GM19035 (cell line): Measurements from ENCODE around the gene TRPM1.

Experiments used
- ATAC-seq: cut with Tn5 transposase; IDR thresholded peaks from one replicate; pipeline ENCODE4 v1.9.1; 2021; ENCODE audit not compliant: unreplicated experiment

Gene TRPM1

DNA sequence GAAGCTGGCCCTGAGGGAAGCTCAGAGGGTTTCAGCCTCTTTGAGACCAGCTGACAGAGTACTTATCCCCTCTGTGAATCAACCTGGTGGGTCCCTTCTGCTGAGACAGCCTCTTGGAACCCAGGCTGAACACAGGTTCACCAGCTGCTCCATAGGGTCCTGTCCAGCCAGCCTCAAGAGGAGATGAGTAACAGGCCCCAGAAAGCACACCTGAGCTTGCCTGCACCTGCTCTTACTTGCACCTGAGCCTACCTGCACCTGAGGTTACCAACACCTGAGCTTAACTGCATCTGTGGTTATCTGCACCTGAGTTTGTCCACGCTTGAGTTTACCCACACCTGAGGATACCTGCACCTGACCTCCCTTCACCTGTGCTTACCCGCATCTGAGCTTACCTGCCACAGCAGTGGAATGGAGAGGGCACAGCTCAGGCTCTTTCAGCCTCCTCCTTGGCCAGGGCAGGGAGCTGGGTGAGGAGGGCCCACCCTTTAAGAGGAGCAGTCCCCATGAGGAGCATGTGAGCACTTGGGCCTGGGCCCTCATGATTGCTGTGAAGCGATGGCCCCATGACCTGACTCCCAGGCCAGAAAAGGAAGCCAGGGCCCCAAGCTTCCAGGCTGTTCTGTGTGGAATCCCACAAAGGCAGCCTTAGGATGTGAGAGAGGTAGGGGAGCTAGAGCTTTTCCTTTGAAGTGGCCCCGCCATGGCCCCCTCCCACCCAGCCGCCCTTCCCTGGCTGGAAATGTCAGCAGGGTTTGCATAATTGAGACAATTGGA, at the start of gene TRPM1:
TRPM1 (minus strand) TSS at position 464 of the 777 bp plus-strand sequence. CDS start 20,370 bp downstream, outside the sequence.
- no peak for ATAC-seq

DNA sequence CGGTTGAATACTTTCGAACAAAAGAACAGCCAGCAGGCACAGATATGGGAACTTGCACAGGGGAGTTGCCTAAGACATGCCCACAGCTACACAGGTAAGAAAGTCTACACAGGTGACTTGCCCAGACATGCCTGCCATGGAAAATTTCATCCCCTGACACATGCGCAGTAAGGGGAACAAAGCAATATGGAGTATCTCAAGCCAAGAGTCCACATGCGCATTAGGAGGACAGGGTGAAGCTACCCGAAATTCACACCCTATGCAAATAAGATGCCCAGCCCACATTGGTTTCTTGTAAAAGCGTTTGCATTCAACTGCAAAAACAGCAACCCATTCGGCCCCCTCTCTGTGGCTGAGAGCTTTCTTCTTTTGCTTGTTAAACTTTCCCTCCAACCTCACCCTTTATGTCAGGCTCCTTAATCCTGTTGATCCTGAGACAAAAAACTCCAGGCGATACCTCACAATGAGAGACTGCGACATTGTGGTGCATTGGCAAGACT, 49.3 kb upstream of the TRPM1 start:
- ATAC-seq: no peak

DNA sequence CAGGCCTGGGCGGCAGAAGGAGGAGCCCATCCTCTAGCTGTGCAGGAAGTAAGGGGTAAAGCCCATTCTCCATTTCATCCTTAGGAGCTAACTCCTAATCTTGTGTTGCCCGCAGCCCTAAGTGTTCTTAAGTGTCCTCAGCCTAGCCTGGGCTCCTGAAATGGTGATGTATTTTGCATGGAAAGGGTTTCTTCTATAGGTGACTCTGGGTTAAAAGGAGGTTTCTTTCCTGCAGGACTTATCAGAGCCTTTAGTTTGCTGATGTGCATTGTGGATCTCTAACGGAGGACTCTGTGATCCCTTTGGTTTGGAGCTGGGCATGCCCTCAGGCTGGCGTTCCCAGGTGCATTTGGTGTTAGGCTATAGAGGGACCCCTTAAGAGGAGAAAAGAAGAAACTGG, 48.5 kb upstream of the TRPM1 start:
- no peak for ATAC-seq

DNA sequence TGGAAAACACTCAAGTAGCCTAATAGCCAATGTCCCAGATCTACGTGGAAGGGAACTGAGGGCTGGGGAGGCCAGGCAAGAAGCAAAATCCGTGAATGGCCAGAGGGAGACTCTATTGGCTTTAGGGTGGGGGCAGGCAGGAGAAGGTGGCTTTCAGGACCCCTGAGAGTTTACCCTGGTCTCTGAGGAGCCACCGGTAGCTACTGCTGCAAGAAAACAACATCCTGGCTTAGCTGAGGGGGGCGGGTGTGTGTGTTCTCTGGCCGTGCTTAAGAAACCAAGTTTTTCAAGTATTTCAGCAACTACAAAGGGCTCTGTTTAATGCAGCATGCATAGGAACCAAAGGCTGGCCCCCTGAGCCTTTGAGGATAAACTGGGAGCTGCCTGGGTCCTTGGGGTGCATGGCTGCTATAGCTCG, 47.6 kb upstream of the TRPM1 start:
- ATAC-seq: no peak

DNA sequence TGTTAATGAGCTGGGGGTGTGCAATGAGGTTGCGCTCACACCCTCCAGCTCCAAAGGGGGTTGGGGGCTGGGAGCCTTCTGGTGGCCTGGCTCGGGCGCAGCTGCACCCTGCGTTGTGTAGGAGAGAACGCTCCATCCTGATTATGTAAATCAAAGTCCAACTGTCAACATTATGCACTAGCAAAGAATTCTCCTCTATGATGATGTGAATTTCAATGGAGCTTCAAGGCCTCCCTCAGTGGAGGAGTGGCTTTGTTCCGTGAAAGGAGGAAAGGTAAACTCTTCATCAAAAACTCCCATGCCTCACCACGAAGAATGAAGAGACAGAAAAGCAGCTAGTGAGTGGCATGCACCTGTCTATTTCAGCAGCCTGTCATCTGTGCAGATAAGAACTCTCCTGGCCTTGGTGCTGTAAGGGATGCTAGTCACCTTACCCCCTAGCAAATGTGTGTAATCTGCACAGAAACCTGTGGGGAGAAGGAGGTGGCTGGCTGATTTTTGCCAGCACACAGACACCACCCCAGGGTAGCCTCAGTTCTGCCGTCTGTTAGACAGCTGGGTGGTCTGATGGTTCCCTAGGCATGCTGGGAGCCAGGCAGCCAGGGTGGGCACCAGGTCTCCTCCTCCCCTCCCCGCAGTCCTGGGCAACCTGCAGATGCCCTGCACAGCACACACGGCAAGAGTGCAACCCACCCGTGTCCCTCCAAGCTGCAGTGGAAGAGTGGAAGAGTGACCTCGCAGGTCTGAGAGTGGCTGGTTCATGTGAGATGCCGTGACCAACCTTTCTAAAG, 47.0 kb upstream of the TRPM1 start:
- no peak for ATAC-seq

DNA sequence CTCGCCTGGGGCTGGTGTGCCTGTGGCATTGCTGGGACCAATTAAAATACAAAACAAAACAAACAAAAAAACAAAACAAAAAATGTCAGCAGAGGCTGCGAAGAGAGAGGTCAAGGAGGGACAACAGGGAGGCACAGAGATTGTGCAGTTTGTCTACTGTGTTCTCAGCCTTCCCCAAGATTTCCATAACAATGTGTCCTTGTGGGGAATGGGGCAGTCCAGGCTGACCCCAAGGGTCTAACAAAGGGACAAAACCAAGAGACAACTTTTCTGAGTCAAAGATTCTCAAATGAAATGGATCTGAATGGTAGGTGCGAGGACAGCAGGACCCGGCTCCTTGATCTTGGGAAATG, 46.4 kb upstream of the TRPM1 start:
- ATAC-seq: no peak

DNA sequence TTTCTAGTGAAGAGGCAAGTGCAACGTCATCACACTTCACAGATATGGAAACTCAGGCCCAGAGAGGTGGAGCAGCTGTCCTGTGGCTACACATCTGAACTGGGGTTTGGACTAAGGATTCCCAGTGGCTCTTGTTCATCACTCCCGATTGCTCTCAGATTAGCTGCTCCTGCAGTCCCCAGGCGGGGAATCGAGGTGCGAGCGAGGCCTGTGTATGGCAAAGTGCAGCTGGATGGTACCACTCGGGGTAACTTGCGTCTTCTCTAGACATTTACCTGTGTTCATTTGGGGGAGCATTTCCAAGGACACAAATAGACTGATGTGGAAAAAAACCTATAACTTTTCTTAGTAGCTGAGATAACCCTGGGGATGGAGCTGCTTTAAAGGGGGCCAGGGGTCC, 45.9 kb upstream of the TRPM1 start:
- no peak for ATAC-seq

DNA sequence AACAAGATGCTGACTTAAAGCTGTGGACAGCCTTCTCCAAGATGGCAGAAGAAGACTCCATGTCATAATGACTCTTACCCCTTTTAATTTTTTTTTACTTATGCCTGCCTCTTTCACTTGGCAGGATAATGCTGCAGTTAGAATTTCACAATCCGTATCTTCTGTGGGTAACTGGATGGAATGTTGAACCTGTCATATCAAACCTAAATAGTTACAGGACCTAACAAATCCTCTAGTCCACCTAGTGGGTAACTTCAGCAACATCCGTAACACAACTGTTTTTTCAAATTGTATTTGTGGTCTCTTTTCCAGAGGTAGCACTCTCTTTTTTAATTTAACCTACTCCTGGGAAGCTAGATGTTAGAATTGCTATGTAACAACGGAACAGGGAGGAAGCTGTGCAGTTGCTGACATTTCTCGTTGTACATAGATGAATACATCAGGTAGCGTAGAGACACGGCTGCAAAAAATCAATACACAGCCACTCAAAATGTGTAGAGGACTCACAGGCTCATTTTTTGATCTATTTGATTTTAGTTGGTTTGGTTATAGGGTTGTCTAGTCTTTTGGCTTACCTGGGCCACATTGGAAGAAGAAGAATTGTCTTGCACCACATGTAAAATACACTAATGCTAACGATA, 43.9 kb upstream of the TRPM1 start:
- ATAC-seq: no peak

DNA sequence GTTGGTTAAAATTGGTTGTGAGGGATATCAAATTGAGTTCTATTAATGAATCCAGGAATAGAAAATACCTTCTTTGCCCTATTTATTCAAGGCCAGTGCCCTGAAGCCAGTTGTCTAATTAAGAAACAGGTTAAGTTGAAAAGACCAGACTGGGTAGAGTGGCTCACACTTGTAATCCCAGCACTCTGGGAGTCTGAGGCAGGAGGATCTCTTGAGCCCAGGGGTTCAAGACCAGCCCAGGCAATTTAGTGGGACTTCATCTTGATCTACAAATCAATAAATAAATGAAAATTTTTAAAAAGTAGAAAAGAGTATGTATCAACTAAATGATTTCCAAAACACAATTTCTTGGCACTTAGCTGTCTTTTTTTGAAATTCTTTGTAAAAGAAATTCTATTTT, 40.3 kb upstream of the TRPM1 start:
- ATAC-seq: no peak

DNA sequence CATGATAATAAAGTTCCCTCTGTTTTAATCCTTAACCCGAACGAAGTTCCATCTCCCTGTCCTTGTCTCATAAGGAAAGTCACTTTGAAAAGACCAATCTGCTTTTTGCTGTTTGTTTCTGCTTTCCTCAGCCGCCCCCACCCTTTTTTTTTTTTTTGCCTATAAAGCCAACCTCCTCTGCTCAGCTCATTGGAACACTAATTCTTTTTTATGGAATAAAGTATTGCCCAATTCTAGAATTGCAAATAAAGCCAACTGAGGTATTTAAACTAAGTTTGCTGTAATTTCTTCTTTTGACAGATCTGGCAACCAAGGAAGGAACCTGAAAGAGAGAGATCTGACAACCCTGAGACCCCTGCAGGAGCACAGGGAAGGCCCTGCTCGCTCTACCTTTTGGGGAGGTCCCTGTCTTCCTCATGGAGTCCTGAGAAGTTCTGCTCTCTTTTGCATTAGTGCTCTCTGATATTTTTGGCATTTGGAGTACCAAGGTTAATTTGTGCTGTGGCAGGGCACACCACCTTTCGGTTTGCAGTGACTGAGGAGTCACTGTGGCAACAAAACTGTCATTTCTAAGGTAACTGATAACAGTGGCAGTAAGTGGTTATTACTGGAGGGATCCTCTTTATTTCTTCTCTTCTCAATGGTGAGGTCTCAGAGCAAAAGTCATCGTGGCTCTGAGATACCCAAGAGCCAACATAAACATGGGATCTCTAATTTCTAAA, 35.2 kb upstream of the TRPM1 start:
- no peak for ATAC-seq

DNA sequence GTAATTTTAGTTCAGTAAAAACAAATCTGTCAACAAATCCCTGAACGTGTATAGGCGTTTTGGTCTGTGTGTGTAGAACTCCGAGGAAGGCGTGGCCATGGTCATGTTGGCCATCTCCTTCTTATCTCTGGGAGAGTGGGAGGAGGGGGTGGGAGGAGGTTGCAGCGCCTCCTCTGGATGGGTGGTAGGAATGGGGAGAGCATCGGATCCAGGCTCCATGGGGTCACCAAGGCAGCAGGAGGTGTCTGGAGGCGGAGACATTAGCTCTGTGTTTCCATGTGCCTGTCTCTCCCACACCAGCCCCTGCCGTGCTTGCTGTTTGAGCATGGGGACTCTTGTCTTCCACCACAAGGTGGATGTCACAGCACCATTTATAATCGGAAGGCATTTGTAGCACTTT, 34.5 kb upstream of the TRPM1 start:
- no peak for ATAC-seq

DNA sequence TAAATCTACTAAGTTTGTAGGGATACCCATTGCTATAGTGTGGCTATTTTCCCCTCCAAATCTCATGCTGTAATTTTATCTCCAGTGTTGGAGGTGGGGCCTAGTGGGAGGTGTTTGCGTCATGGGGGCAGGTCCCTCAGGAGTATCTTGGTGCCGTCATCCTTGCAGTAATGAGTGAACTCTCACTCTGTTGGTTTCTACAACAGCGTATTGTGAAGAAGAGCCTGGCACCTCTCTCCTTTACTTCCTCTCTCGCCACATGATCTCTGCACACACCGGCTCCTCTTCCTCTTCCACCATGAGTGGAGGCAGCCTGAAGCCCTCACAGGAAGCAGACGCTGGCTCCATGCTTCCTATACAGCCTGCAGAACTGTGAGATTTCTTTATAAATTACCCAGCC, 34.0 kb upstream of the TRPM1 start:
- ATAC-seq: no peak

DNA sequence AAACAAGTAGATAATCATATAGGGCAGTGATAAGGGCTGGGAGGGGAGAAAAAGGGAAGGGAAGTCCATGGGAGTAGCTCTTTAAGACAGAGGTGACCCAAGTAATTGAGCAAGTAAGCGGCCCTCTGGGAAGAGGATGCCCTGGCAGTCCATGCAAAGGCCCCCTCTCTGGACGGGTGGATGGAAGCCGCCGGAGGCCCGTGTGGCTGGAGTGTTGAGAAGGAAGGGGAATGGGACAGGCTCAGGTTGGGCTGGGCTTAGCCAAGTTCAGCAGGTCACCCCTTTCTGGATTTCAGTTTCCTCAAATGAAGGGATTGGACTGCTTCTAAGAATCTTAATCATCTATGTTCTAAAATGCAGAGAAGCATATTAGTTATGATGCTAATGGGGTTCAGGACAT, 32.4 kb upstream of the TRPM1 start:
- ATAC-seq: no peak

DNA sequence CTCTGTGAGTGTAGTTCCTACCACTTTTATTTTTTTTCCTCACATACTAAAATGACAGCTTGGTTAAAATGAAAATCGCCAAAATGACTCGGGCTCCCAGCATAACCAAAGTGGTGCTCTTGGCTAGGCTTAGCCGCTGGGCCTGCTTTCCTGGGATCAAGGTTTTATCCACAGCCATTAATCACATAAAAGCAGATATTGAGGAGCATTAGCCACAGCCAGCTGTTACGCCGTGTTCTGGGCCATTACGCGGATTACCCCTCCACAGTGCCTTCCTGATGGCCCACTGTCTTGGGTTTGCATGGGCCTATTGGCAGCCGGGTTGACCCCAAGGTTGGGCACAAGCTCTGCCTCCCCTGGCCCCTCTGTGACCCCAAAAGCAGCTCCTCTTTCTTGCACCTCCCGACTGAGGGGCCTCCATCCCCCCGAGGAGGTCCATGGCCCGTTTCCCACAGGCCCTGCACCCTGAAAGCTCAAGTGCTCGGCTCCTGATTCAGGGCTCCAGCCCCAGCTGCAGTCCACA, 30.4 kb upstream of the TRPM1 start:
- no peak for ATAC-seq

DNA sequence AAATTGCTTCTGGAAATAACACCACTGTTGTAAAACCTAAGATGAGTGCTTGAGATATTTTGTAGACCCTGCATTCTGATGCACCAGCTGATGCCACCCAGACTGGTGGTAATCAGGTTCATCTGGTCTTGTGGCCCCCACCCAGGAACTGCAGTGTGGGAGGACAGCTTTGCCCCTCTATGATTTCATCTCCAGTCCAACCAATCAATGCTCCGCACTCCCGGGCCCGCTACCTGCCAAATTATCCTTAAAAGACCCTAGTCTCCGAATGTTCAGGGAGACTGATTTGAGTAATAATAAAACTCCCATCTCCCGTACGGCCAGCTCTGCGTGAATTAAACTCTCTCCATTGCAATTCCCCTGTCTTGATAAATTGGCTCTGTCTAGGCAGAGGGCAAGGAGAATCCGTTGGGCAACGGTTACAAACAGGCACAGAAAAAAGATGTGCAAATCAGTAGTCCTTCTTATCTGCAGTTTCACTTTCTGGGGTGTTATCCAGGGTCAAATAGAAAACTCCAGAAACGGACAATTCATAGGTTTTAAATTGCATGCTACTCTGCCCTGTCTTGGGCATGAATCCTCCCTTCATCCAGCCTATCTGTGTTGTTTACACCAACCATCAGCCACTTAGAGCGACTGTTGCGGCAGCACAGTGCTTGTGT, 29.2 kb upstream of the TRPM1 start:
- no peak for ATAC-seq

DNA sequence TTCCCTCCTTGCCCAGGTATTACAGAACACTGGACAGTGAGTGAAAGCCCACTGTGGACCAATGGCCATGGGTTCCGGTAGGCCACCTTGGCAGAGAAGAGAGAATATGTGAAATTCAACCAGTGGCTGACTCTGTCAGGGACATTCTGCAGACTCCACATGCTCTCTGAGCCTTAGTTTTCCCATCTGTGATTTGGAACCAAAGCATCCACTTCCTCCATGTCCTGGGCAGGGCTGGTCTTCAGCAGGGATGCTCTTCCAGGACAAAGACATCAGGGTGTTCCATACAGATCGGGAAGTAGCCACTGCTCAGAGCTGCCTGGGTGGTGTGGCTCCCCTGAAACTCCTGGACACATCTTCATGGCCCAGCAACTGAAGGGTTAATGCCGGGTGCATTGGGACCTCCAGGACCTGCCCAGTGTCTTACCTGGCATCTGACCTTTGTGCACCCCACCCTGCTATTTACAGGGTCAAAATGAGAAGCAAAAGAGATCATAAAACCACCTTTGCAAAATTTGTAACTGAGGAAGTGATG, 28.3 kb upstream of the TRPM1 start:
- ATAC-seq: no peak

DNA sequence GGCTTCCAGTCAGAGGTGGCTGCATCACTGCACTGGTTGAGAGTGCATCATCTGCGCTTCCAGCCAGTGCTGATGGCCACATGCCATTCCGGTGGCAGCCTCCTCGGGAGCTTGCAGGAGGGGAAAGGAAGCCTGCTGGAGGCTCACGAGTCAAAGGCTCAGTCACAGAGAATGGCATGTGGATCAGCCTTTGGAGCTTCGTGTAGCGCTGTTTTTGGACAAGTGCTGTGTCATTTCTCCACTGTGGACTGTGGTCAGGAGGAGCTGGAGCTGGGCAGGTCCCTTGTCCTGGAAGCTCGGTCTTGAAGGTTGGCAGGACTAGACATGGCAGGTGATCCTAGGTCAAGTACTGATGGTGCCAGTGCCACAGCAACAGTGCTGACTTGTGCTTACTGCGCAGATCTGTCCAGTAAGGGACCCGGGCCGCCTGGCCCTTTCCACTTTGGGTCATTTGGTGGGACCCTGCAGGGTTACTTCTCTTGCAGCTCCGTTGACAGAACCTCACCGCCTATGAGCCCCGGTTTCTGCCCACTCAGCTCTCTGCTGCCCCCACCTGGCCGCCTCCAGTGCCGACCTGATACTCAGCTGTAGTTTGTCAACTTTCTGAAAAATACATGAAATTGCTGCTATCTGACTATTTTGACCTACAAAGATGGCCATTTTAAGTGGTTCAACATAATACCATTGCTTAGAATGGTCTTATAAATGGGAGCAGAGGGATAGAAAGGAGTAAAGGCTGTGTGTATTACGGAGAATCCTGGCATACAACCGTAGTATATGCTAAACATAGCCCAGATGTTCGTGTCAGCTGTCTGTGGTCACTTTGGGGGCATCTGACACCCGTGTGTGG, 27.6 kb upstream of the TRPM1 start:
- no peak for ATAC-seq

DNA sequence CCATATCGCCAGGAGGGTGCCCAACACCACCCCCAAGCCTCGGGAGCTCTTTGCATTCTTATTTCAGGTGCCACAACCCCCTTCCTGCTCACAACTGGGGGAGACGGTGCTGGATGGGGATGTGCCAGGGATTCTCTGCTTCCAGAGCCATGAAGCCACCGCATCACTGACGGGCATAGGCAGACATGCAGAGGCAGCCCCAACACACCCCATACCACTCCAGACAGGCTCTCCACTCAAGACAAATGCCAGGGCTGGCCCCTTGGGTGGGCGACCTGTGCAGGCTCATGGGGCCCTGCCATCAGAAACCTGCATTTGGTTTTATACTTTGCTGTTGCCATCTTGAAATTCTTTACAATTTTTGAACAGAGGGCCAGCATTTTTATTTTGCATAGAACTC, 27.0 kb upstream of the TRPM1 start:
- no peak for ATAC-seq

DNA sequence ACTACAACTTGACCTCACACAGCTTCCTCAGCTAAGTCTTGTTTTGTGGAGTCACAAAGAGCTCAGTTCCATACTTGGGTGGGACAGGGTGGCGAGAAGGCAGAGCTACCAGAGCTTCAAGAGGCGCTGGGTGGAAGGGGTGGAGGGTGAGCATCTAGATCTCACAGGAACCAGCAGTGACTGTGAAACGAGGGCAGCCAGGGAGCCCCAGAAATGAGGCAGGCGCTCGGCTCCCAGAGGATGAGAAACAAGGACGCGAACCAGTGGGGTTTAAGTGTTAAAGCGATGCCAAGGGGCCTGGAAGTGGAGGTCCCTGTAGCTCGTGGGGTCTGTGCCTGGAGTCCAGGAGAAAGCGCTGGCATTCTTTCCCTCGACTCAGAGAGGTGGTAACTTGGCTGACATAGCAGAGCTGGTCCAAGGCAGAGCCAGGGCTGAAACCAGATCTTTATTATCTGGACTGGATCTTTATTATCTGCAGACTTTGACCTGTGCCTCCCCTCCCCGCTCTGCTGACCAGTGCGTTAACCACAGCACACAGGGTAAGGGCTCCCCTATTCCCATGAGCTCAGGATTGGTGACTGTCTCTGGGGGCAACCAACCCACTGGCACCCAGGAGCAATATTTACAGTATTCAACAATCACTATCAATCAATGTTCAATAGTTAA, 26.2 kb upstream of the TRPM1 start:
- ATAC-seq: no peak
